ENCODE data around the gene PTCD2.

PTCD2 gene, protein sequence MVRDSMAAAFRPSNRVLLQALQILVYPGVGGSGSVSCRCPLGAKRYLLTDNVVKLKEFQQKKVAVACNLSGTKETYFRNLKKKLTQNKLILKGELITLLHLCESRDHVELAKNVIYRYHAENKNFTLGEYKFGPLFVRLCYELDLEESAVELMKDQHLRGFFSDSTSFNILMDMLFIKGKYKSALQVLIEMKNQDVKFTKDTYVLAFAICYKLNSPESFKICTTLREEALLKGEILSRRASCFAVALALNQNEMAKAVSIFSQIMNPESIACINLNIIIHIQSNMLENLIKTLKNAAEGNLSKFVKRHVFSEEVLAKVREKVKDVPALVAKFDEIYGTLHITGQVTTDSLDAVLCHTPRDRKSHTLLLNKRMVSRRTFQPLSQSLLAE

DNA sequence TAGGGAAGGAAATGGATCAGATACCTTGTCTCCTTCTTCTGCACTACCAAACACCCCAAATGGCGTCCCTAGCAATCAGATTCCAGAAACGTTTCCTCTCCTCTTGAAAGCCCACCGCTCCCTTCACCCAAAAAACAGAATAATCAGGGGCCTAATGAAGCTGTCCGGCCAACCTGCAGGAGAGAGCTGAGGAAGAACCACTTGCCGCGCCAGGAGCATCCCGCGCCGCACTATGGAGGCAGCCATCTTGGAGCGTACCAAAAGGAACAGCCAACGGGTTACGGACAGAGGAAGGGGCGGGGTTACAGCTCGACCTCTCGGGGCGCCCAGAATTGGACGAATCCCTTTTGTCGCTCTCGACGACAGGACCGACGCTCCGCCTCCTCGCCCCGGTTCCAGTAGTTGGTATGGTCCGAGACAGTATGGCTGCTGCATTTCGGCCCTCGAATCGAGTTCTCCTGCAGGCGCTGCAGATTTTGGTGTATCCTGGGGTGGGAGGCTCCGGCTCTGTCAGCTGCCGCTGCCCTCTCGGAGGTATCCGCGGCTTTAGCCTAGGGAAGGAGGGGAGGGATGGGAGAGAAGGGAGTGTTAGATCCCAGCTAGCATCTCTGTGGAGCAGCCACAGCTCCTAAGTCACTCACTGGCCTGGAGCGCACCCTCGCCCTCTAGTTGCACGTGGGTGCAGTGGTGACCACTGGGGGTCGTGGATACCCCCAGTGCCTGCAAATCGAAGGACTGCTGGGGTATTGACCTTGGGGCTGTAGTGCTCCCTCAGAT, at the start of gene PTCD2, which contains the start of gene MRPS27:
TSS of gene PTCD2 (plus strand) at position 398 of the 777 bp plus-strand sequence. CDS start at position 408, 10 bp downstream.
TSS of gene MRPS27 (minus strand) at position 265 of the 777 bp plus-strand sequence. CDS start at position 246, 19 bp downstream.
- DNase-seq (ENCODE audit: low spot score): peak; percentile 74

DNA sequence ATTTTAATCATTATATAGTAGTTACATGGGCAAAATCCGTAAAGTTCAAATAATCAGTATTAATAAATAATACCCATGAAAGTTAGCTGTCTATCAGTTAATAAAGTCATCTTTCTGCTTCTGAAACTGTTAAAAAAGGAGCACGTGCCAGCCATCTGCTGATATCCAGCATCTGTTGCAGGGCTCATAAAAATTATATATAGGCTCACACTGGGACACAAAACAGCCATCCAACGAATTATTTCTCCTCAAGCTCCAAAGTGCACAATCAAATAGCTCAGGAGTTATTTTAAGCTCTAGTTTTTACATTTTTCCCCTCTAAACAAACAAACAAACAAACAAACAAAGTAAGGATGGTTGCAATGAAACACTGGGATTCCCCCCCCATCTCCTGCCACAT, 48.5 kb upstream of the PTCD2 start:
- no peak for DNase-seq (ENCODE audit: low spot score)

DNA sequence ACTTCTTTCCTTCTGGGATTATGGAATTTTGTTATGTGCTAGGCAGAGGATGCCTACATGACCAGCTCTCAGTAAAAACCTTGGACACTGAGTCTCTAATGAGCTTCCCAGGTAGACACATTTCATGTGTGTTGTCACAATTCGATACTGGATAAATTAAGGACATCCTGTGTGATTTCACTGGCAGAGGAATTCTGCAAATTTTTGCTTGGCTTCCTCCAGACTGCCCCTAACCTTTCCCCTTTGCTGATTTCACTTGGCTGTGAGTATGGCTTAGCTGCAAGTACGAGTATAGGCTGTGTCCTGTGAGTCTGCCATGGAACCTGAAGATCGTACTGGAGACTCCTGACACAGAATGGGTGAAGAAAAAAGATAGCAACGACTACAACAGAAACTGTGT, 47.8 kb upstream of the PTCD2 start:
- no peak for DNase-seq (ENCODE audit: low spot score)

DNA sequence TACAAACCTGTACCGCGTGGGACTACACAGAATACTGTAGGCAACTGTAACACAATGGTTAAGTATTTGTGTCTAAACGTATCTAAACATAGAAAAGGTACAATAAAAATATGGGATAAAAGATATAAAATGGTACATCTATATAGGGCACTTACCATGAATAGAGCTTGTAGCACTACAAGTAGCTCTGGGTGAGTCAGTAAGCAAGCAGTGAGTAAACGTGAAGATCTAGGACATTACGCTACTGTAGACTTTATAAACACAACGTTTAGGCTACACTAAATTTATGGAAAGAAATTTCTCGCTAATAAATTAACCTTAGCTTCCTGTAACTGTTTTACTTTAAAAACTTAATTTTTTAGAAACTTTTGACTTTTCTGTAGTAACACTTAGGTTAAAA, 46.6 kb upstream of the PTCD2 start:
- no peak for DNase-seq (ENCODE audit: low spot score)

DNA sequence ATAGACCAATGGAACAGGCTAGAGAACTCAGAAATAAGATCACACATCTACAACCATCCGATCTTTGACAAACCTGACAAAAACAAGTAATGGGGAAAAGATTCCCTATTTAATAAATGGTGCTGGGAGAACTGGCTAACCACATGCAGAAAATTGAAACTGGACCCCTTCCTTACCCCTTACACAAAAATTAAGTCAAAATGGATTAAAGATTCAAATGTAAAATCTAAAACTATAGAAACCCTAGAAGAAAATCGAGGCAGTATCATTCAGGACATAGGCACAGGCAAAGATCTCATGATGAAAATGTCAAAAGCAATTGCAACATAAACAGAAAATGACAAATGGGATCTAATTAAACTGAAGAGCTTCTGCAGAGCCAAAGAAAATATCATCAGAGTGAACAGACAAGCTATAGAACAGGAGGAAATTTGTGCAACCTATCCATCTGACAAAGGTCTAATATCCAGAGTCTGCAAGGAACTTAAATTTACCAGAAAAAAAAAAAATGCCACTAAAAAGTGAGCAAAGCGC, 43.9 kb upstream of the PTCD2 start:
- DNase-seq (ENCODE audit: low spot score): no peak

DNA sequence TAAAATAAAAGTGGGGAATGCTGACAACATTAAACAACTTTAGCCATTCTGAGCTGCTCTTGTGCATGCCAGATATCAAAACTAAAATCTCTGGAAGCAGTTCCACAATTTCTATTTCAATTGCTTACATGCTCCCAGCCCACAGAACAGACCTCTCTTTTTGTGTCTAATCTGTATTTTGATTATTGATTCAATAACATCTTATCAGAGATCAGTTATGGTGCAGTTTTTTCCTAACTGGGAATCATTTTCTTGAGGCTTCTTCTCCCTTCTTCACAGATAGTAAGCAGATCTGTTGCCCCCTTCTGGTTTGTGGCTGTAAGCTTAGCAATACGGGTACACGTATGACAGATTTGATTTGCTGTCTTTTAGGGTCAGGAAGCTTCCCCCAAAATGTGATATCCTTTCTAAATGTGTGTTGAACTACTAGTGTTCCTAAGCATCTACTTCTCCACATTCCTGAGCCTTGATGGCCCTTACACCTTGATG, 39.5 kb upstream of the PTCD2 start:
- DNase-seq (ENCODE audit: low spot score): no peak

DNA sequence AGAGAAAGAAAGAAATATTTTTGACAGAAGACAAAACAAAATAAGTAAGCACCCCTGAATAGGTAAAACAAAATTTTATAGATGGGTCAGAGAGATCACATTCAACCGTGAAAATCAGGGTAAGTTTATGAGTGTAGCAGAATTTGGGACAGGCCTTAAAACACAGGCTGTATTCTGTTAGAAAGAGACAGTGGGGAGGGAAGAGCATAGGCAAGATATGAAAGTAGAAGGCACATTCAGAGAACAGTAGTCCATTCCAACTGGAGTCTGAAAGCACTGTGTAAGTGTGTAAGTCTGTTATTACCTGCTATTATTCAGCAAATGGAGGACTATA, 38.8 kb upstream of the PTCD2 start:
- DNase-seq (ENCODE audit: low spot score): no peak

DNA sequence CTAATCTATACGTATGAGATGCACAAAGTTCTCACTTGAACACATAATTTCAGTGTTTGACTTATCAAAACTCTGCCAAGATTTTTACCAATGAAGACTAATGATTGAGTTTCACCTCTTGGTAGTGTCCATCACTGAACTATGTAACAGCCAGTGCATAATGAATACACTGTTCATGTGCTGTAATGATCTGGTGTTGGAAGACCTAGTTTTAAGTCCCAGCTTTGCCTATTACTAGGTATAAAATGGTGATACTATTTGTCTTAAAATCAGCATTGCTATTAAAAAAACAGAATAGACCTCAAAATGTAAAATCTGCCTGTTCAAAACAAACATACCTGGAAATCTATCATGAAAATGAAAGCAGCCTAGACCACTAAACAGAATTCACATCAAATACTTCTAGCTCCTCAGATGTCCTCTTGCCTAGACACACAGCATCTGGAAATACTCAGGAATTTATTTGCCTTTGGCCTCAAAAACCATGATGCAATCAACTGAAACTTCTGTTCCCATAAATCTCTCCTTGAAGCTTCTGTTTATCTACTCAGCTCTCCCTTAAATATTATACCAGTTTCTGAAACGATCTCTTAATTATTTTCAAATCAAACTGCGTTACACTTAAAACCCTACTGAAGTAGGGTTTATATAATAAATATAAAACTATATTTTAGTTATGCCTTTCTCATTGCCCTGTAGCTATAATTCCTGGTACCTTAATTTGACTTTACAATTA, 38.2 kb upstream of the PTCD2 start:
- DNase-seq (ENCODE audit: low spot score): no peak

DNA sequence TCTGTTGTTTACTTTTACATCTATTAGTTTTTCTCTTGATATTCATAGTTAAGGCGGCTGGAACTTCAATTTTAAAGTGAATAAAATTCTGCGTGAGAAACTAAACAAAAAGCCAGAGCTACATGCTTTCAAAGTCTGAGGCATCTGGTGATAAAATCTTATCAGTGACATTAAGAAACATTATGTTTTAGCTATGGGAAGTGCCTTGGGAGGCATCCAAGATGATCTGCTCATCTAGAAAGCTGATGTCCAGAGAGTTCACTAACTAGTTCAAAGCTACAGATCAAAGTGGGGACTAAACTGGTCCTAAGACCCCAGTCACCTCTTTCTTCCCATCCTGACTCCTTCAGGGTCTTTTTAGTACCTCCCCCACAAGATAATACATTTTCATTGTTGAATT, 37.3 kb upstream of the PTCD2 start:
- DNase-seq (ENCODE audit: low spot score): no peak

DNA sequence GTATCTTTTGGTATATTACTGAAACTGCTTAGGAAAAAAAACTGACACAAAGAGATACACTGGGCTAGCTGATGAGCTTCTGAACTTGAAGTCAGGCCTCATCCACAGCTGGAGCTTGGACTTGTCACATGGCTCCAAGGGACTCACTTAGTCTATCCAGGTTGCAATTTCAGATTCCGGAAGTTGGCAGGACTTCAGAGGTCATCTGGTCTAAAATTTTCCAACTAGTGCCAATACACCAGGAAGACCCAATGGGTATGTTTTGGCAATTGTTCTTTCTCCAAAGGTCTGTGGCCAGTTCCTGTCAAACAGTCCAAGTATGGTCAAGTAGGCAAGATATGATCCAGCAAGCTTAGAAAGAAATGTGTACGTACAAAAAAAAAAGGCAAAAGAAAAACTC, 36.8 kb upstream of the PTCD2 start:
- DNase-seq (ENCODE audit: low spot score): no peak

DNA sequence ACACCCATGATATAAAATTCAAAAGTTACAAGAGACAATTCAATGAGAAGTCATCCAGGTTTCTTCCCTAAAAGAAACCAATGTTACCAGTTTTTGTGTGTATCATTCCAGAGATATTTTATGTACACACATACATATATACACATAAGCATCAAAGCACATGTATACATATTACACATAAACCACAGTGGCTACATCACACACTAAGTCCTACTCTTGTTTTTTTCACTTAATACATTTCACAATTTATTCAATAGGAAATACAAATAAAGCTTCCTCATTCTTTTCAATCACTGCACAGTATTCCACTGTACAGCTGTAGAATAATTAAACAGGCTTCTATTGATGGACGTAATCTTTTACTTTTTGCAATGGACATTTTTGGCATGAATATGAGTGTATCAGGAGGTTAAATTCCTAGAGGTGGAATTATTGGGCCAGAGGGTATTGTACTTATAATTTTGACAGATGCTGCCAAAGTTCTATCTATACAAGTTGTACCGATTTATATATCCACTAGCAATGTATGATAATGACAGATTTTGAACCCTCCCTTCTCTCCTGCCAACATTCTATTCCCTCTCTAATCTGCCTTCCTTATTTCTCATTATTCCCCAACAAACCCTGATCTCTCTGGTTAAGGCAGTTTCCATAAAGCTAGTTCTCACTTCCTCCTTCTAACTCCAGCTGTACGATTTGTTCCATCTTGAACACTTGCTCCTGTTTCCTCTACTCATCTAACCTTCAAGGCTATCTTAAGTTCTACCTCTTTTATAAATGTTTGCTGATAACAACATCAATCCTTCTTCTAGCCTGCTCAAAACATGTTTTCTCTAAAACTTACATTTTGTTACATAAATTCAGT, 35.4 kb upstream of the PTCD2 start:
- DNase-seq (ENCODE audit: low spot score): no peak

DNA sequence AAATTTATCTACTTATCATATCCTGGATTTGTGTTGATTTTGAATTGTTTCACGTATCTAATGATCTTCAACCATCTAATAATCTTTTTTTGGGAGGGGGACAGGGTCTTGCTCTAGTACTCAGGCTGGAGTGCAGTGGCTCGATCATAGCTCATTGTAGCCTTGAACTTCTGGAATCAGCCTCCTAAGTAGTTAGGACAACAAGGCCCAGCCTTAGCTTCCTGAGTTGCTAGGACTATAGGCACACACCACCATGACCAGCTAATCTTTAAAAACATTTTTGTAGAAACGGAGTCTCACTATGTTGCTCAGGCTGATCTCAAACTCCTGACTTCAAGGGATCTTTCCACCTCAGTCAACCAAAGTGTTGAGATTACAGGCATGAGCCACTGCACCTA, 34.8 kb upstream of the PTCD2 start:
- DNase-seq (ENCODE audit: low spot score): no peak

DNA sequence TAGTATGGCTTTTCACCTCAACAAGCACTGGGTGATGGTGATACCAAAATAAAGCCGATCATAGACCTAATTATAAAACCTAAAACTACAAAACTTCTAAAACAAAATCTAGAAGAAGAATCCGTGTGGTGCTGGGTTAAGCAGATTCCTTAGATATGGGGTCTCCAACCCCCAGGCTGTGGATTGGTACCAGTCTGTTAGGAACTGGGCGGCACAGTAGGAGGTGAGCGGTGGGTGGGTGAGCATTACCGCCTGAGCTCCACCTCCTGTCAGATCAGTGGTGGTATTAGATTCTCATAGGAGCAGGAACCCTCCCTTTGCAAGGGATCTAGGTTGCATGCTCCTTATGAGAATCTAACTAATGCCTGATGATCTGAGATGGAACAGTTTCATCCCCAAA, 33.4 kb upstream of the PTCD2 start:
- DNase-seq (ENCODE audit: low spot score): no peak

DNA sequence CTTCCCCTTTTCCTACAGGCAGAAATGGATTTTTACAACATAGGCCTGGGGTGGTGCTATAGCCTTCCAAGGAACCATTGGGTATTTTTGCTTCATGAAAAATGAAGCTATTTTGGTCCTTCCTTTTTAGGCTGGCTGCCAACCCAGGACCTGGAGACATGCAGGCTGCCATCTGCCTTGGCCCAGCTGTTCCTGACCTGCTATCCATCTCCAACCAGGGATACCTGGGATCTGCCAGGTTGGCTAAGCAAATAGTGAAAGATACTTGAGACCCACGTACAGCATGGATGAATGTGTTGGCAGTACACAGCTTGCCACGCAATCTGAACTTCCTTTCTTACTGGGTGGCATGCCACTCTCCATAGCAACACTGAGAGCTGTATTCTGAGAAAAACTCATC, 31.2 kb upstream of the PTCD2 start:
- DNase-seq (ENCODE audit: low spot score): no peak

DNA sequence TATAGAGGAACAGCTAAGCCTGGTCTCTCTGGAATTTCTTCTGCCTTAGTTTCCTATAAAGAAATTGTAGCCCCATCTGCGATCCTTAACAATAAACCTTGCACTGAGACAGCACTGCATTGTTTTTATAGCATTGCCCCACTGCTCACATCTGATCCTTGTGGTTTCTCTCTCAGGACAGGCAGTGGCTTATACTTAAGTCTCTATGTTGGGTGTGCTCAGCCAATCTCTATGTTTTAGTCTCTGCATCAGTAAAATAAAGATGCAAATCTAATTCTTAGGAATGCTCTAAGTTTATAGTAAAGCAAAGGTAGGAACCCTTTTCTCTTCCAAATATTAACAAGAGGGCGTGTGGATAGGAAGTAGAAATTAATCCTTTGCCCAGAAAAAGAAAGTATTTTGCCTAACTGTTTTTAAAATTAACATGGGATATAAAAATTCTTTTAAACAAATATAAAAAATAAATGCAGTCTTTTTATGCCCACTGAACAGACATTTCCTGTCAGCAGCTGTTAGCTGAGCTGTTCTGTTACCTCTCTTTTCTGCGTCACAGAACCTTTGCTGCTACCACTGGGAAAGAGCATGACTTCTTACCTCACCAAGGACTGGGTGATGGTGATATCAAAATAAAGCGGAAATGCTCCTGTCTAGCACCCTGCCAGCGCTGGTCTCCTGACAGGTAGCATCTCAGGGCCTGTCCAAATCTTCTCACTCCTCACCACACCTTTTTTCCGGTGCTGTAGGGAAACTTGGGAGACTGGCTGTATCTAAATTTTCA, 29.6 kb upstream of the PTCD2 start:
- DNase-seq (ENCODE audit: low spot score): no peak

DNA sequence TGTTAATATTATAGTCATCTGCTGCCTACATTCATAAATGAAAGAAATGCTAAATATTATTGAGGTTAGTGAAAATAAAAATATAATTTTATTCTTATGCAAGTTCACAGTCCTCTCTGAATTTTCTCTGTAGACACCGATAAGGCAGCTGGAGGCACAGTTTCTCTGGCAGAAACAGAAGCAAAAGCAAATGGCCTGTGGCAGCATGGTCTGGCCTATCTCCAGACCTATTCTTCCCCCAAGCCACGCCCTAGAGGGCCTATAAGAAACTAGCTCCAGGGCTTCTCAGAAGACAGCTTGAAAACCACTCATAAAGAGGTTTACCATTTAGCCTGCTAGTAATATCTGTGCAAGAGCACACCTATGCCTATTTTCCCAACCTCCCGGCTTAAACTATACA, 28.6 kb upstream of the PTCD2 start:
- no peak for DNase-seq (ENCODE audit: low spot score)

DNA sequence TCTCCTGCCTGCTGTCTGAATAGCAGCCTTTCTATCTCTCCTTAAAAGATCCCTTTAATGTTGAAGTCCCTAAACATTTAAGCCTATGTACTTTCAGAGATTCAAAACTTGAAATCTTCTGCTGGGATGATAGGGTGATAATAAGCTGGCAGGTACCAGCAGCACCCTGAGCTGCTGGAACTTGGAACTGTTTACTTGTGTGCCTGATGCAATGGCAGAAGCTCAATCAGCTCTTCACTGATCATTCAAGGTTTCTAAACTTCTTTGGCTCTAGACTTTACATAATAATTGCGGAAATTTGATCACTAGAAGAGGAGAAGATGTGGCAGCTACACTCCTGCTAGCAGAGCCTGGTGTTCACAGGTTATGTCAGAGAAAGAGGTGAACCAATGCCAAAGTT, 27.8 kb upstream of the PTCD2 start:
- no peak for DNase-seq (ENCODE audit: low spot score)

DNA sequence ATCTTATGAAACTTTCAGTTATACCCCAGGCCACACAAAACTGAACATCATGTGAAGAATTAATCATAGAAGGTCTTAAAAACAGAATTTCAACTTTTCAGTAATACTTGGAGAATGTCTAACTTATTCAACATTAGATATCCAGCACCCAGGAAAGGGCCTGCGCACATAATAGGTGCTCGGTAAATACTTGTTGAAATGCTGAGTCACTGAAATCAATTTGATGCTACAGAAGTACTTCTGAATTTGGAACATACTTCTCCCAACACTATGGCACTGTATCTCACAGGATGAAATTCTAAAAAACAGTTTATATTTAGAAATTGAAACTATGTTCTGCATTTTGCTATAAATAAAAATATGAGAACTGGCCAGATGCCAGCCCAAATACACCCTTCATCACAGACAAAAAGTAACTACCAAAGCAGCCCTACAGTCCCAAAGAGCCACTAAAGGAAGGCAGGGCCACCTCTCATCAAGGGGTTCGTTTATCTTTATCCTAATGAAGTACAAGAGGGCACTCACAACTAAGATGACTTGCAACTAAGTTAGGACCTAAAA, 26.6 kb upstream of the PTCD2 start:
- no peak for DNase-seq (ENCODE audit: low spot score)

DNA sequence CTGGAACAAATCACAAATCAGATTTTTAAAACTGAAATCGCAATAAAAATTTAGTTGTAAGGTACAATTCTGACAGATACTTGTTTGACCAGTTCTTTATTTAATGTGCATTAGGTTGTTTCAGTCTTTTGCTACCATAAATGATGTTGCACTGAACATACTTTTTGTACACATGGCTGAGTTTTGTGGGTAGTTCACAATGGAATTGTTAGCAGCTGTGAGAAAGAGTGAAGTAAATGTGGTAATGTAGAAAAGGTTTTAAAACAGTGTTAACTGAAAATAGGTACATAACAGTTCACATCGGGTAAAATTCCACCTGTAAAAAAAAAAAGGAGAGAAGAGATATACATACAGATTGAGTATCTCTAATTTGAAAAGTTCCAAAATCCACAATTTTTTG, 25.7 kb upstream of the PTCD2 start:
- no peak for DNase-seq (ENCODE audit: low spot score)

DNA sequence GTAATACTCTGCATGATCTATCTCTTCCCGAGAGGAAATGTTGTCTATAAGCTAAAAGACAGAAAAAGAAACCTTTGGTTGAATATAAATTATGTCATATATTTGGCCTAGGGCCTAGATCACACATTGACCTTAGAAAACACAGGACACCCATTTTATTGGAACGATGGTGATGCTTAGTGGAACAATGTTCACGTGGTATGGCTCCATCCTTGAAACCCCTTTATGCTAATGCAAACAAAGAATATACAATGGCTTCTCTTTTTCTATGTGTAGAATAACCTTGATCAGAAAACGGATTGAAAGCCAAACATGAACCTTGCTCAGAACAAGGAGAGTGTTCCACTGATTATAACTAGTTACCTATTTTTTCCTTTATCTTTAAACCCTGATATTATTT, 24.6 kb upstream of the PTCD2 start:
- DNase-seq (ENCODE audit: low spot score): no peak
